DOHH2 (cell line): ENCODE data around the gene MTARC2.

ENCODE experiments used
- EZH2phosphoT487 ChIP-seq: fragments of 200-600 bp; sonication (generic); IDR thresholded peaks from 2 replicates; pipeline ENCODE4 v1.6.1; 2017; ENCODE audit warnings: borderline replicate concordance, mild to moderate bottlenecking, antibody characterized with exemption, low read length, moderate library complexity, mixed read lengths
- TF ChIP-seq, protein P1 (sequence below): fragments of 200-600 bp; sonication (generic); IDR thresholded peaks from one replicate; pipeline ENCODE4 v1.5.1; 2014; ENCODE audit warnings: antibody characterized with exemption, mild to moderate bottlenecking, low read depth, low read length; ENCODE audit not compliant: poor library complexity, severe bottlenecking

GRCh38 chr1:220699044-220699443 lies 49.1 kb upstream of the MTARC2 start:
- TF ChIP-seq, protein P1, sequence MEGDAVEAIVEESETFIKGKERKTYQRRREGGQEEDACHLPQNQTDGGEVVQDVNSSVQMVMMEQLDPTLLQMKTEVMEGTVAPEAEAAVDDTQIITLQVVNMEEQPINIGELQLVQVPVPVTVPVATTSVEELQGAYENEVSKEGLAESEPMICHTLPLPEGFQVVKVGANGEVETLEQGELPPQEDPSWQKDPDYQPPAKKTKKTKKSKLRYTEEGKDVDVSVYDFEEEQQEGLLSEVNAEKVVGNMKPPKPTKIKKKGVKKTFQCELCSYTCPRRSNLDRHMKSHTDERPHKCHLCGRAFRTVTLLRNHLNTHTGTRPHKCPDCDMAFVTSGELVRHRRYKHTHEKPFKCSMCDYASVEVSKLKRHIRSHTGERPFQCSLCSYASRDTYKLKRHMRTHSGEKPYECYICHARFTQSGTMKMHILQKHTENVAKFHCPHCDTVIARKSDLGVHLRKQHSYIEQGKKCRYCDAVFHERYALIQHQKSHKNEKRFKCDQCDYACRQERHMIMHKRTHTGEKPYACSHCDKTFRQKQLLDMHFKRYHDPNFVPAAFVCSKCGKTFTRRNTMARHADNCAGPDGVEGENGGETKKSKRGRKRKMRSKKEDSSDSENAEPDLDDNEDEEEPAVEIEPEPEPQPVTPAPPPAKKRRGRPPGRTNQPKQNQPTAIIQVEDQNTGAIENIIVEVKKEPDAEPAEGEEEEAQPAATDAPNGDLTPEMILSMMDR: no peak
- no peak for TF ChIP-seq EZH2phosphoT487
